ENCODE data around the gene RALGAPA1. TPM values are rescaled to one million over a fixed set of nuclear protein-coding genes. Genes with fewer than 3 reads are reported as not detected.

Gene RALGAPA1
- total and polyA plus RNA-seq, 2 of the 13 experiments (the other 11 are each of a cell fraction or from before 2014, with no cell fraction given), result 65.0 to 89.2 TPM

DNA sequence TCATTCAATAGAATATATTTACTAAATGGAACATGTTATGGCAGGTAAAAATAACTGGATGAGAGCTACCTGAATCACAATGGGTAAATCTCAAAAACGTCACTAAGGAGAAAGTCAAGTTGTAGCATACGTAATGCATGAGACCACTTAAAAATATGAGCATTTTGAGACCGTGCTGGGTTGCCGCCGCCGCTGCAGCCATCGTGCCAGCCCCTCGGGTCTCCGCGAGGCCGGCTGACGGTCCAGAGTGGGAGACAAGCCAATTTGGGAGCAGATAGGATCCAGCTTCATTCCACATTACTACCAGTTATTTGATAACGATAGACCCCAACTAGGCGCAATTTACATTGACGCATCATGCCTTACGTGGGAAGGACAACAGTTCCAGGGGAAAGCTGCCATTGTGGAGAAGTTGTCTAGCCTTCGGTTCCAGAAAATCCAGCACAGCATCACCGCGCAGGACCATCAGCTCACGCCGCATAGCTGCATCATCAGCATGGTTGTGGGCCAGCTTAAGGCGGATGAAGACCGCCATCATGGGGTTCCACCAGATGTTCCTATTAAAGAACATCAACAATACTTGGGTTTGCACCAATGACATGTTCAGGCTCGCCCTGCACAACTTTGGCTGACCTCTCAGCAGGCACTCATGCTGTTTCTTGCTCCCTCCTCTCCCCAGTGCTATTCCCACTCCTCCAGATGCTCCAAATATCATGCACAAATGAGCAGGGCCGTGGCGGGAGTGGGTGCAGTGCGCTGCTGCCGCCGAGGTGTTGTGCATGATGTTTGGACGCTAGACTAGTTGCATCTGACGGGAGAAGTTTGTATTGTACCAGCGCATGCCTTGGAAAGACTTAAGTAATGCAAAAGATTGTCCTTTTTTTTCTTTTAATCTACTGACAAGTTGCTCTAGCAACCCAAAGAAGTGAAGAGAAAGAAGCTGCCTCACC is 10.8 kb upstream of the RALGAPA1 start (continued):
- no peak for TF ChIP-seq ZBTB42 (CRISPR knock-in tag; IDR thresholded peaks at IDR 0.05)
- TF ChIP-seq, protein P1, sequence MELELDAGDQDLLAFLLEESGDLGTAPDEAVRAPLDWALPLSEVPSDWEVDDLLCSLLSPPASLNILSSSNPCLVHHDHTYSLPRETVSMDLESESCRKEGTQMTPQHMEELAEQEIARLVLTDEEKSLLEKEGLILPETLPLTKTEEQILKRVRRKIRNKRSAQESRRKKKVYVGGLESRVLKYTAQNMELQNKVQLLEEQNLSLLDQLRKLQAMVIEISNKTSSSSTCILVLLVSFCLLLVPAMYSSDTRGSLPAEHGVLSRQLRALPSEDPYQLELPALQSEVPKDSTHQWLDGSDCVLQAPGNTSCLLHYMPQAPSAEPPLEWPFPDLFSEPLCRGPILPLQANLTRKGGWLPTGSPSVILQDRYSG (CRISPR knock-in tag; IDR thresholded peaks at IDR 0.05), result no peak
- TF ChIP-seq, protein P2, sequence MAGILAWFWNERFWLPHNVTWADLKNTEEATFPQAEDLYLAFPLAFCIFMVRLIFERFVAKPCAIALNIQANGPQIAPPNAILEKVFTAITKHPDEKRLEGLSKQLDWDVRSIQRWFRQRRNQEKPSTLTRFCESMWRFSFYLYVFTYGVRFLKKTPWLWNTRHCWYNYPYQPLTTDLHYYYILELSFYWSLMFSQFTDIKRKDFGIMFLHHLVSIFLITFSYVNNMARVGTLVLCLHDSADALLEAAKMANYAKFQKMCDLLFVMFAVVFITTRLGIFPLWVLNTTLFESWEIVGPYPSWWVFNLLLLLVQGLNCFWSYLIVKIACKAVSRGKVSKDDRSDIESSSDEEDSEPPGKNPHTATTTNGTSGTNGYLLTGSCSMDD (CRISPR knock-in tag; IDR thresholded peaks at IDR 0.05), result 0 out of 2 replicates have a peak, but pooled peaks have one; percentile 5
- no peak for TF ChIP-seq ZNF652 (CRISPR knock-in tag; IDR thresholded peaks at IDR 0.05; ENCODE audit: borderline replicate concordance, low read depth)
- no peak for TF ChIP-seq ZKSCAN1 (IDR thresholded peaks at IDR 0.05; ENCODE audit: low read length)
- TF ChIP-seq, protein P3, sequence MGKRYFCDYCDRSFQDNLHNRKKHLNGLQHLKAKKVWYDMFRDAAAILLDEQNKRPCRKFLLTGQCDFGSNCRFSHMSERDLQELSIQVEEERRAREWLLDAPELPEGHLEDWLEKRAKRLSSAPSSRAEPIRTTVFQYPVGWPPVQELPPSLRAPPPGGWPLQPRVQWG (CRISPR knock-in tag; IDR thresholded peaks at IDR 0.05; ENCODE audit: borderline replicate concordance, low read depth), result no peak
- peak; percentile 25; the same call in 1 of the 2 replicates for TF ChIP-seq ATF7-NPFF (CRISPR knock-in tag; IDR thresholded peaks at IDR 0.05; ENCODE audit: low read depth)
- no peak for TF ChIP-seq ZFX (CRISPR knock-in tag; IDR thresholded peaks at IDR 0.05; ENCODE audit: low read depth)
- TF ChIP-seq ZNF253 (CRISPR knock-in tag; IDR thresholded peaks at IDR 0.05; ENCODE audit: borderline replicate concordance), result no peak
- no peak for TF ChIP-seq ZKSCAN8 (CRISPR knock-in tag; IDR thresholded peaks at IDR 0.05; ENCODE audit: borderline replicate concordance)
- TF ChIP-seq, protein P4, sequence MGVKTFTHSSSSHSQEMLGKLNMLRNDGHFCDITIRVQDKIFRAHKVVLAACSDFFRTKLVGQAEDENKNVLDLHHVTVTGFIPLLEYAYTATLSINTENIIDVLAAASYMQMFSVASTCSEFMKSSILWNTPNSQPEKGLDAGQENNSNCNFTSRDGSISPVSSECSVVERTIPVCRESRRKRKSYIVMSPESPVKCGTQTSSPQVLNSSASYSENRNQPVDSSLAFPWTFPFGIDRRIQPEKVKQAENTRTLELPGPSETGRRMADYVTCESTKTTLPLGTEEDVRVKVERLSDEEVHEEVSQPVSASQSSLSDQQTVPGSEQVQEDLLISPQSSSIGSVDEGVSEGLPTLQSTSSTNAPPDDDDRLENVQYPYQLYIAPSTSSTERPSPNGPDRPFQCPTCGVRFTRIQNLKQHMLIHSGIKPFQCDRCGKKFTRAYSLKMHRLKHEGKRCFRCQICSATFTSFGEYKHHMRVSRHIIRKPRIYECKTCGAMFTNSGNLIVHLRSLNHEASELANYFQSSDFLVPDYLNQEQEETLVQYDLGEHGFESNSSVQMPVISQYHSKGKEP (CRISPR knock-in tag; IDR thresholded peaks at IDR 0.05), result no peak
- no peak for TF ChIP-seq REPIN1 (CRISPR knock-in tag; IDR thresholded peaks at IDR 0.05; ENCODE audit: borderline replicate concordance, low read depth)
- no peak for TF ChIP-seq HNRNPH1 (optimal IDR thresholded peaks at IDR 0.05; ENCODE audit: low read depth, low read length)
- no peak for TF ChIP-seq HNF4G (IDR thresholded peaks at IDR 0.05; ENCODE audit: borderline replicate concordance, low read depth, low read length)
- TF ChIP-seq HNF4G (CRISPR knock-in tag; IDR thresholded peaks at IDR 0.05; ENCODE audit: borderline replicate concordance, low read depth), result no peak
- TF ChIP-seq ZNF296 (CRISPR knock-in tag; conservative IDR thresholded peaks at IDR 0.05), result no peak
- no peak for TF ChIP-seq KLF13 (CRISPR knock-in tag; IDR thresholded peaks at IDR 0.05)
- TF ChIP-seq MAFG (CRISPR knock-in tag; IDR thresholded peaks at IDR 0.05), result no peak
- TF ChIP-seq NFKB2 (CRISPR knock-in tag; IDR thresholded peaks at IDR 0.05; ENCODE audit: borderline replicate concordance), result peak; percentile 27; the same call in 1 of the 2 replicates
- TF ChIP-seq NR2F2 (IDR thresholded peaks at IDR 0.05; ENCODE audit: borderline replicate concordance, low read depth), result no peak
- no peak for TF ChIP-seq TCF7L2 (IDR thresholded peaks at IDR 0.05; ENCODE audit: low read depth, low read length)
- no peak for TF ChIP-seq FOXK2 (IDR thresholded peaks at IDR 0.05)
- no peak for TF ChIP-seq ZNF232 (CRISPR knock-in tag; IDR thresholded peaks at IDR 0.05; ENCODE audit: borderline replicate concordance)
